Measurements from ENCODE around the gene FEM1A. TPM values are rescaled to one million over a fixed set of nuclear protein-coding genes. Genes with fewer than 3 reads are reported as not detected.
"Not testable (repeated sequence)": the region's sequence is repeated elsewhere in the genome, so short reads cannot be mapped to it uniquely, and the experiment has no call there.

FEM1A gene
- total RNA-seq, 1 experiment from 2014 or later, result 17.7 TPM

GRCh38 chr19:4844348-4845179 is 53.0 kb downstream of the FEM1A start (continued):
- no peak for TF ChIP-seq ZBTB33 (IDR thresholded peaks at IDR 0.05; ENCODE audit: extremely low read depth, insufficient replicate concordance, low read length)
- no peak for TF ChIP-seq POLR2A (IDR thresholded peaks at IDR 0.05; ENCODE audit: borderline replicate concordance, extremely low read depth, insufficient read depth, insufficient read length)
- TF ChIP-seq SIN3A (IDR thresholded peaks at IDR 0.05; ENCODE audit: low read depth), result no peak
- TF ChIP-seq ELF1 (IDR thresholded peaks at IDR 0.05; ENCODE audit: borderline replicate concordance, low read depth), result no peak
- TF ChIP-seq TCF7L2 (IDR thresholded peaks at IDR 0.05; ENCODE audit: borderline replicate concordance, extremely low read depth, insufficient read depth, insufficient read length), result no peak
- no peak for TF ChIP-seq CTCF (IDR thresholded peaks at IDR 0.05 in 2 of 3, conservative IDR thresholded peaks at IDR 0.05 in 1 of 3; ENCODE audit: borderline replicate concordance in 1 of 3, insufficient read depth in 1 of 3, low read depth in 2 of 3, low read length in 2 of 3)

GRCh38 chr19:4845975-4846374 is 54.4 kb downstream of the FEM1A start:
- H2AFZ ChIP-seq (ENCODE audit: low read depth, low read length, poor library complexity, severe bottlenecking); DNase-seq (ENCODE audit: low read depth, low spot score); BruUV-seq (replicated peaks); H3K4me2 ChIP-seq (ENCODE audit: low read length); intact Hi-C loops (cut with micrococcal nuclease); RAD21 ChIA-PET (ENCODE audit: low non-redundant PET in 1 of 2, low total read pairs in 2 of 2, uncharacterized antibody in 2 of 2, unreplicated experiment in 2 of 2); H3K9me2 ChIP-seq (ENCODE audit: insufficient read depth); H3K79me2 ChIP-seq (ENCODE audit: insufficient read depth, low read length); H3K27me3 ChIP-seq (ENCODE audit: insufficient read depth, low read length); CTCF ChIA-PET; ATAC-seq; H3K9me3 ChIP-seq (ENCODE audit: control insufficient read depth in 1 of 2, insufficient read depth in 1 of 2, low read depth in 1 of 2, low read length in 2 of 2); H3K27ac ChIP-seq (ENCODE audit: low read depth, low read length); H3K4me1 ChIP-seq (ENCODE audit: control insufficient read depth in 1 of 2, insufficient read depth in 2 of 2, low read length in 2 of 2); POLR2A ChIA-PET; H4K20me1 ChIP-seq (ENCODE audit: insufficient read depth); H3K9ac ChIP-seq (ENCODE audit: low read length); H3K4me3 ChIP-seq (replicated peaks in 1 of 2; ENCODE audit: low read depth in 1 of 2, low read length in 2 of 2): not testable (repeated sequence)
- H3K36me3 ChIP-seq (ENCODE audit: control insufficient read depth in 1 of 2, insufficient read depth in 2 of 2, low read length in 2 of 2), result peaks cover 41 to 56% of the 10 kb centered on the region in 2 experiments; a peak in 3 of 4 replicates
